ENCODE data around the gene ERBB3.

- TF ChIP-seq GATA1 (IDR thresholded peaks at IDR 0.05; ENCODE audit: low read depth, low read length) (no peak), POLR2A (IDR thresholded peaks at IDR 0.05; ENCODE audit: low read length) (no peak)
These were observed 19.8 kb downstream of the ERBB3 start for GRCh38 chr12:56099787-56100186.

Measured in erythroblast (primary cell).